ENCODE measurements around the gene GATAD1. TPM values are rescaled to one million over a fixed set of nuclear protein-coding genes. Genes with fewer than 3 reads are reported as not detected.

Gene GATAD1
- total RNA-seq, 1 experiment from 2014 or later: 26.0 TPM

DNA sequence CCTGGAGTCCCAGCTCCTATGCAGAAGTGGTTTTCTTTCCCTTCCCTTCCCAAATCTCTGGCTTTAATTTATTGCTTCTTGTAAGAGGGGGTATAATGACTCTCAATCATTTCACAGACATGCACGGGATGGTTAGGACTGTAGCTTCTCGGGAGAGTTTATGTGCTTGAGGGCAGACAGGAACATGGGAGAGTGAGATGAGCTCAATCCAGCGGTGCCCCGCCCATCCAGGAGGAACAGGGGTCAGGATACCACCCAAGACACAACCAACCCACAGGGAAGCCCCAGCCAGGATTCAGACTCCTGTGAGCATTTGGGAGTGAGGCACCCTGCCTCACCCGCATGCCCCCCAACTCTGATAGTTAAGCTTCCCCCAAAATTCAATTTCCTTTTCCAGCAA, 33.7 kb upstream of the GATAD1 start:
- Mint-ChIP-seq H3K4me3 (ENCODE audit: low read depth, unreplicated experiment) (no peak overlapping the region), H3K27me3 (ENCODE audit: unreplicated experiment) (no peaks in the 10 kb centered on the region), H3K36me3 (ENCODE audit: insufficient read depth, unreplicated experiment) (no peaks in the 10 kb centered on the region), H3K27ac (ENCODE audit: unreplicated experiment) (no peak overlapping the region), H3K4me1 (ENCODE audit: low read depth, unreplicated experiment) (no peaks in the 10 kb centered on the region), H3K9me3 (ENCODE audit: low read depth, unreplicated experiment) (no peaks in the 10 kb centered on the region)
- DNase-seq: no peak
- TF ChIP-seq CTCF (IDR thresholded peaks at IDR 0.05; ENCODE audit: unreplicated experiment): no peak
- no TSS peak for BruUV-seq (replicated peaks)
- CTCF ChIA-PET: no interaction called here
- intact Hi-C loops (cut with micrococcal nuclease; ENCODE audit: unreplicated experiment): no loop called here

GRCh38 chr7:92415225-92415624, 32.1 kb upstream of the GATAD1 start:
- TF ChIP-seq CTCF (IDR thresholded peaks at IDR 0.05; ENCODE audit: unreplicated experiment): no peak
- no peaks in the 10 kb centered on the region for H3K4me1 Mint-ChIP-seq (ENCODE audit: low read depth, unreplicated experiment)
- BruUV-seq (replicated peaks): no TSS peak
- no peaks in the 10 kb centered on the region for H3K9me3 Mint-ChIP-seq (ENCODE audit: low read depth, unreplicated experiment)
- DNase-seq: no peak
- H3K27ac Mint-ChIP-seq (ENCODE audit: unreplicated experiment): no peak overlapping the region
- CTCF ChIA-PET: interaction anchor here (0.6 kb wide), 1 partner anchor 30 kb away, joined by 3 read pairs; no protein-coding TSS in a partner anchor
- no peaks in the 10 kb centered on the region for H3K36me3 Mint-ChIP-seq (ENCODE audit: insufficient read depth, unreplicated experiment)
- intact Hi-C loops (cut with micrococcal nuclease; ENCODE audit: unreplicated experiment): no loop called here
- H3K27me3 Mint-ChIP-seq (ENCODE audit: unreplicated experiment): no peaks in the 10 kb centered on the region
- H3K4me3 Mint-ChIP-seq (ENCODE audit: low read depth, unreplicated experiment): no peak overlapping the region

DNA sequence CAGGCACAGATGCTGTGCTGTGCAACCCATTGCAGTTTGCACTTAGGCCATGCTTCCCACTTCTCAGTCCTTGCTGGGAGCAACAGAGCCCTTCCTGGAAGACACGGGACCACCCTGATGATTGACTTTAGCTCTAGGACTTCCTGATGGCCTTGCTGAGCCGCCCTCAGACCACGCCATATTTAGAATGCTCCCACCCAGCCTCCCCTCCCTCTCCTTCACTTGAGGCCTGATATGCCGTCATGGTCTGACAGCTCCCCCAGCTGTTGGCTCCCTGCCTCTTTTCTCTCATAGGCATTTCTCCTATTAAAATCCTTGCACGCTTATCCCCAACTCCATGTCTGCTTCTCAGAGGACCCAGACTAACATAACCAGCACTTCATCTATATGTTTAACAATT, 29.4 kb upstream of the GATAD1 start:
- TF ChIP-seq CTCF (IDR thresholded peaks at IDR 0.05; ENCODE audit: unreplicated experiment): no peak
- BruUV-seq (replicated peaks): no TSS peak
- CTCF ChIA-PET: interaction anchor here (0.6 kb wide), 1 partner anchor 1567 kb away, joined by 3 read pairs; no protein-coding TSS in a partner anchor
- no peak for DNase-seq
- no peak overlapping the region for H3K27ac Mint-ChIP-seq (ENCODE audit: unreplicated experiment)
- H3K27me3 Mint-ChIP-seq (ENCODE audit: unreplicated experiment): no peaks in the 10 kb centered on the region
- no peaks in the 10 kb centered on the region for H3K36me3 Mint-ChIP-seq (ENCODE audit: insufficient read depth, unreplicated experiment)
- H3K4me3 Mint-ChIP-seq (ENCODE audit: low read depth, unreplicated experiment): no peak overlapping the region
- no peaks in the 10 kb centered on the region for H3K9me3 Mint-ChIP-seq (ENCODE audit: low read depth, unreplicated experiment)
- H3K4me1 Mint-ChIP-seq (ENCODE audit: low read depth, unreplicated experiment): no peaks in the 10 kb centered on the region
- intact Hi-C loops (cut with micrococcal nuclease; ENCODE audit: unreplicated experiment): no loop called here

DNA sequence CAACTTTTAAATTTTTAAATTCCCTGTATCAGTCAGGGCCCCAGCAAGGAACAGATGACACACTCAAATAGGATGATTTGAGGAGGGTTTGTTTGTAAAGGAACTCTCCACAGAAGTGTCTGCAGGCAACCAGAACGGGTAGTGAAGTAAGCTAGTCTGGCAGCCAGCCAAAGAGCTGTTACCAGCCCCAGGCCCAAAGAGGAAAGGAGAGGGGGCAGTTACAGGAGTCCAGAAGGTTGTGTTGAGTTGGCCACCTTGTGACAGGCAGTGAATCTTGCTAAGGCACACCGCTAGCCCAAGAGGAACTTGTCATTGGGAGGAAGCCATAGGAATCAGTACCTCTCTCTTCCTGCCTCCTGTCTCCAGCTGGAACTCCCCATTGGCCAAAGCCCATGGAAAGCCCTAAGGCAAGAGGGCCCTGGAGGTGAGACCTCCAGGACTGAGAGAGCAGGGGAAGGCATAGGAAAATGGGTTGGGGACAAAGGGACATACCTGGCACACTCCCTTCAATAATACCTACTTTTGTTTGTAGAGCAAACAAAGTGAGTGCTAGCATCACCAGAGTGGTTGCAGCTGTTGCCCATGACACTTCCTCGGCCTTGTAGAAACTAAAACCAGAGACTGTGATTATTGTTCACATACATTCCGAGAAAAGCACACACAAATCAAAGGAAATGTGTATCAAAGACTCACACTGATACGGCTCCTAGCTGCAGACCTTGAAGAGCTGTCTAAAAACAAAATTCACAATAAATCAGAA, 25.4 kb upstream of the GATAD1 start:
- no peak for TF ChIP-seq CTCF (IDR thresholded peaks at IDR 0.05; ENCODE audit: unreplicated experiment)
- Mint-ChIP-seq H3K9me3 (ENCODE audit: low read depth, unreplicated experiment) (no peaks in the 10 kb centered on the region), H3K27ac (ENCODE audit: unreplicated experiment) (no peak overlapping the region), H3K36me3 (ENCODE audit: insufficient read depth, unreplicated experiment) (no peaks in the 10 kb centered on the region), H3K4me3 (ENCODE audit: low read depth, unreplicated experiment) (no peak overlapping the region), H3K27me3 (ENCODE audit: unreplicated experiment) (no peaks in the 10 kb centered on the region), H3K4me1 (ENCODE audit: low read depth, unreplicated experiment) (peaks cover 9% of the 10 kb centered on the region)
- no peak for DNase-seq
- BruUV-seq (replicated peaks): no TSS peak
- intact Hi-C loops (cut with micrococcal nuclease; ENCODE audit: unreplicated experiment): no loop called here
- CTCF ChIA-PET: no interaction called here

Data from Calu3 (cell line).